HFF-Myc (cell line): Measurements from ENCODE around the gene FER.
"Not testable (repeated sequence)": the region's sequence is repeated elsewhere in the genome, so short reads cannot be mapped to it uniquely, and the experiment has no call there.

ENCODE experiments used
- DNase-seq: peaks from one replicate; pipeline ENCODE4 v3.0.0-alpha.2; 2011; ENCODE audit warnings: low read depth; ENCODE audit errors: extremely low read depth
- H3K4me3 ChIP-seq: replicated peaks from 2 replicates; pipeline ENCODE4 v1.5.1; 2011; ENCODE audit warnings: low read depth, mild to moderate bottlenecking, control low read depth, low read length
- TF ChIP-seq, protein P1 (sequence below): IDR thresholded peaks from 2 replicates; pipeline ENCODE4 v1.5.1; 2012; ENCODE audit warnings: mild to moderate bottlenecking, low read depth, low read length, control low read depth; ENCODE audit errors: missing control alignments

FER gene

DNA sequence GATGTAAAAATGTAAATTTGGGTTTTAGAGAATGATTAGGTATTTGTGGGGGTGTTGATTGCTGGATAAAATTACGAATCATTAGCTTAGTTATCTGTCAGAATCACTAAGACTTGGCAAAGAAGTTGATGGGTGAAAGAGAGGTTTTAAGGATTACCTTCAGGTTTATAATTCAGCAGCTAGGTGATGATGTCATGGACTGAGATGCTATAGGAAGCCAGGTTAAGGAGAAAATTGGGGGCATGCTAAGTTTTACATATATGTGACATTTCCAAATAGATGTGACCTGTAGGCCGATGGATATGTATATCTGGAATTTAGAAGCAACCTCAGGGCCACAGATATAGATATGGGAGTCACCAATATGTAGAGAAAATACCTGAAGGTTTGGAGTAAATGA lies 228.0 kb downstream of the FER start:
- no peak overlapping the region for H3K4me3 ChIP-seq
- TF ChIP-seq, protein P1, sequence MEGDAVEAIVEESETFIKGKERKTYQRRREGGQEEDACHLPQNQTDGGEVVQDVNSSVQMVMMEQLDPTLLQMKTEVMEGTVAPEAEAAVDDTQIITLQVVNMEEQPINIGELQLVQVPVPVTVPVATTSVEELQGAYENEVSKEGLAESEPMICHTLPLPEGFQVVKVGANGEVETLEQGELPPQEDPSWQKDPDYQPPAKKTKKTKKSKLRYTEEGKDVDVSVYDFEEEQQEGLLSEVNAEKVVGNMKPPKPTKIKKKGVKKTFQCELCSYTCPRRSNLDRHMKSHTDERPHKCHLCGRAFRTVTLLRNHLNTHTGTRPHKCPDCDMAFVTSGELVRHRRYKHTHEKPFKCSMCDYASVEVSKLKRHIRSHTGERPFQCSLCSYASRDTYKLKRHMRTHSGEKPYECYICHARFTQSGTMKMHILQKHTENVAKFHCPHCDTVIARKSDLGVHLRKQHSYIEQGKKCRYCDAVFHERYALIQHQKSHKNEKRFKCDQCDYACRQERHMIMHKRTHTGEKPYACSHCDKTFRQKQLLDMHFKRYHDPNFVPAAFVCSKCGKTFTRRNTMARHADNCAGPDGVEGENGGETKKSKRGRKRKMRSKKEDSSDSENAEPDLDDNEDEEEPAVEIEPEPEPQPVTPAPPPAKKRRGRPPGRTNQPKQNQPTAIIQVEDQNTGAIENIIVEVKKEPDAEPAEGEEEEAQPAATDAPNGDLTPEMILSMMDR = no peak
- DNase-seq = no peak

DNA sequence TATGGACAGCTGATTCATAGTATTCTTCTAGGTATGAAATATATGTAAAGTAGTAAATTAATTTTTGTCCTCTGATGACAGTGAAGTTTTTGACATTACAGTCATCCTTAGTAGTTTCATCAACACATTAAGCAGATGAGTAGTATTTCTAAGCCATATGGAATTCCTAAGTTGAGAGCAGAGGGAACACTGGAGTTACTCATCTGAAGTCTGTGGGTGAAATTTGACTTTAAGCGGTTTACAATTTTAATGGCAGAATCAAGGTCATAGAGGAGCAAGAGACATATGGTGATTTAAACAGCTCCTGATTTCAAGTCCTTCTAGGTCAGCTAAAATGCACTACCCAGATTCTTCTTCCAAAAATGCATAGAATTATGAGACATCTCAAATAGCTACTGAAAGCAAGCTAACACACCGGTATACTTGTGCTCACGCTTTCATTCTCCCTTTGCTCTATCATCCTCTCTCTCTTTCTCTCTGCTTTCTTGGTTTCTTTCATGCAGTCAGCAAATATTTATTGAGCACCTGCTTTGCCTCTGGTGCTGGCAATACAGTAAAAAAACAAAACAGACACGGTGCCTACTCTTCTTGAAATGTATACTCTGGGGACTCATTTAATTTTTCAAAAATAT lies 235.9 kb downstream of the FER start:
- no peak overlapping the region for H3K4me3 ChIP-seq
- TF ChIP-seq, protein P1 = no peak
- DNase-seq = no peak

DNA sequence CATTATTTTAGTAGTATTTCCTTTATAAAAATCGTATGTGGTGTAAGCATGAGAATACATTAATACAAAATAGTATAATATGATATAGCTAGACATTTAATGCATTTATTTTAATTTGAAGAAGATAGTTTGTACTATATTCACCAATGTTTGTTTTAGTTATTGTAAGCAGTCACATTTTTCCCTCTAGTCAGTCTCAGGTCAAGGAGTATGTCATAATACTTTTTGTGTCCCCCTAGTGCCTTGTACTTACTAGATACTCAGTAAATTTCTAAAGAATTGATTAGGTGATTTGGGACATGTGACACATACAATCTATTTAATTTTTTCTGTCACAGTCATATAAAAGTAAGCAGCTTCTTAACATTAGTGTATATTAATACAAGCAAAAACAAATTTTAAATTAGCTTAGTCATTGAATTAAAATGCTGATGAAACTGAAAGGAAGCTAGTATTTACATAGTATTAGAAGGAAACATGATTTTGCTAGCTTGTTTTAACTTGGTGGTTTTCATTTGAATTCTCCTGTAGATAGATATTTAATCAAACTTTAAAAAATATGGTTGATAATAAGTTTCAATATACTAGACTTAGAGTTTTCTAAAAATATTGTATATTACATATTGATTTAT lies 242.2 kb downstream of the FER start:
- H3K4me3 ChIP-seq = no peak overlapping the region
- no peak for DNase-seq
- TF ChIP-seq, protein P1 = no peak

DNA sequence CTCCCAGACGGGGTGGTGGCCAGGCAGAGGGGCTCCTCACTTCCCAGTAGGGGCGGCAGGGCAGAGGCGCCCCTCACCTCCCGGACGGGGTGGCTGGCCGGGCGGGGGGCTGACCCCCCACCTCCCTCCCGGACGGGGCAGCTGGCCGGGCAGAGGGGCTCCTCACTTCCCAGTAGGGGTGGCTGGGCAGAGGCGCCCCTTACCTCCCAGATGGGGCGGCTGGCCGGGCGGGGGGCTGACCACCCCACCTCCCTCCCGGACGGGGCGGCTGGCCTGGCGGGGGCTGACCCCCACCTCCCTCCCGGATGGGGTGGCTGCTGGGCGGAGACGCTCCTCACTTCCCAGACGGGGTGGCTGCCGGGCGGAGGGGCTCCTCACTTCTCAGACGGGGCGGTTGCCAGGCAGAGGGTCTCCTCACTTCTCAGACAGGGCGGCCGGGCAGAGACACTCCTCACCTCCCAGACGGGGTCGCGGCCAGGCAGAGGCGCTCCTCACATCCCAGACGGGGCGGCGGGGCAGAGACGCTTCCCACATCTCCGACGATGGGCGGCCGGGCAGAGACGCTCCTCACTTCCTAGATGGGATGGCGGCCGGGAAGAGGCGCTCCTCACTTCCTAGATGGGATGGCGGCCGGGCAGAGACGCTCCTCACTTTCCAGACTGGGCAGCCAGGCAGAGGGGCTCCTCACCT lies 244.8 kb downstream of the FER start:
- DNase-seq, H3K4me3 ChIP-seq: not testable (repeated sequence)

DNA sequence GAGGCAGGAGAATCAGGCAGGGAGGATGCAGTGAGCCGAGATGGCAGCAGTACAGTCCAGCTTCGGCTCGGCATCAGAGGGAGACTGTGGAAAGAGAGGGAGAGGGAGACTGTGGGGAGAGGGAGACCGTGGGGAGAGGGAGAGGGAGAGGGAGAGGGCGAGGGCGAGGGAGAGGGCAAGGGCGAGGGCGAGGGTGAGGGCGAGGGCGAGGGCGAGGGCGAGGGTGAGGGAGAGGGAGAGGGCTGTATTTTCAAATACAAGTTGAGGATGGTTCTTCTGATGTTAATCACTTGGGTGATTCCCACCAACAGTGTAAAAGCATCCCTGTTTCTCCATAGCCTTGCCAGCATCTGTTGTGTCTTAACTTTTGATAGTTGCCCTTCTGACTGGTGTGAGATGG lies 245.7 kb downstream of the FER start:
- not testable (repeated sequence) for H3K4me3 ChIP-seq, DNase-seq

DNA sequence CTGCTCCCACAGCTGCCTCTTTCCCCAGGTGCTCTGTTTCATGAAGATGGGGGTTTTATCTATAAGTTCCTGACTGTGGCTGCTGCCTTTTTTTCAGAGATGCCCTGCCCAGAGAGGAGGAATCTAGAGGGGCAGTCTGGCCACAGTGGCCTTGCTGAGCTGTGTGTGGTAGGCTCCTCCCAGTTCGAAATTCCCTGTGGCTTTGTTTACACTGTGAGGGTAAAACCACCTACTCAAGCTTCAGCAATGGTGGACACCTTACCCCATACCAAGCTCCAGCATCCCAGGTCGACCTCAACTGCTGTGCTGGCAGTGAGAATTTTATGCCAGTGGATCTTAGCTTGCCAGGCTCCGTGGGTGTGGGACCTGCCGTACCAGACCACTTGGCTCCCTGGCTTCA lies 250.0 kb downstream of the FER start:
- H3K4me3 ChIP-seq = no peak overlapping the region
- TF ChIP-seq, protein P1 = no peak
- no peak for DNase-seq

DNA sequence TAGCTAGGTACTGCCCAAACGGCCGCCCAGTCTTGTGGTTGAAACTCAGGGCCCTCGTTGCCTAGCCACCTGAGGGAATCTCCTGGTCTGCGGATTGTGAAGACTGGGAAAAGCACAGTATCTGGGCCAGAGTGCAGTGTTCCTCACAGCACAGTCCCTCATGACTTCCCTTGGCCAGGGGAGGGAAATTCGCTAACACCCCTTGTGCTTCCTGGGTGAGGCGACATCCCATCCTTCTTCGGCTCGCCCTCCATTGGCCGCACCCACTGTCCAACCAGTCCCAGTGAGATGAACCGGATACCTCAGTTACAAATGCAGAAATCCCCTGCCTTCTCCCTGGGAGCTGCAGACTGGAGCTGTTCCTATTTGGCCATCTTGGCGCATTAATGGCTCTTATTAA lies 250.5 kb downstream of the FER start:
- TF ChIP-seq, protein P1 = no peak
- H3K4me3 ChIP-seq = no peak overlapping the region
- no peak for DNase-seq
